Osteoblast (primary cell): ENCODE data around the gene ZNF497. TPM values are rescaled to one million over a fixed set of nuclear protein-coding genes. Genes with fewer than 3 reads are reported as not detected.
A peak's percentile ranks its signal among the peaks of the same experiment; 100 is the strongest.

Experiments
- DNase-seq: peaks from one replicate; pipeline ENCODE4 v3.0.0; 2011; ENCODE audit warnings: low spot score, mixed read lengths; ENCODE audit not compliant: insufficient read length; ENCODE audit errors: missing footprints
- H2AFZ ChIP-seq: 2 replicates; pipeline ENCODE4 v1.6.0; 2011; ENCODE audit warnings: mild to moderate bottlenecking, low read length
- H3K27ac ChIP-seq: 2 replicates; pipeline ENCODE4 v1.5.1; 2011; ENCODE audit warnings: mild to moderate bottlenecking, low read depth, low read length, moderate library complexity
- H3K27me3 ChIP-seq: 2 replicates; pipeline ENCODE4 v1.6.0; 2012; ENCODE audit warnings: mild to moderate bottlenecking, control low read depth, inconsistent platforms, low read length, moderate library complexity; ENCODE audit not compliant: insufficient read depth
- H3K36me3 ChIP-seq: 2 replicates; pipeline ENCODE4 v1.5.1; 2011; ENCODE audit warnings: mild to moderate bottlenecking, low read length, control low read depth, moderate library complexity; ENCODE audit not compliant: insufficient read depth
- H3K4me1 ChIP-seq: 2 replicates; pipeline ENCODE4 v1.5.1; 2011; ENCODE audit warnings: mild to moderate bottlenecking, low read length, control low read depth, moderate library complexity; ENCODE audit not compliant: insufficient read depth
- H3K4me2 ChIP-seq: 2 replicates; pipeline ENCODE4 v1.6.0; 2011; ENCODE audit warnings: mild to moderate bottlenecking, low read length; ENCODE audit not compliant: insufficient read depth
- H3K4me3 ChIP-seq: fragments of 200-600 bp; sonication (generic); 3 replicates; pipeline ENCODE4 v1.5.1; 2012; ENCODE audit warnings: mild to moderate bottlenecking, low read length, inconsistent platforms; ENCODE audit not compliant: insufficient read depth
- H3K79me2 ChIP-seq: 2 replicates; pipeline ENCODE4 v1.6.0; 2012; ENCODE audit warnings: mild to moderate bottlenecking, low read length, control low read depth, inconsistent platforms; ENCODE audit not compliant: insufficient read depth
- H3K9me3 ChIP-seq: 2 replicates; pipeline ENCODE4 v1.5.1; 2011; ENCODE audit warnings: low read depth, low read length, control low read depth
- H4K20me1 ChIP-seq: 2 replicates; pipeline ENCODE4 v1.6.0; 2012; ENCODE audit warnings: mild to moderate bottlenecking, low read length, control low read depth; ENCODE audit not compliant: insufficient read depth
- total RNA-seq: library from RNA; depleted of rRNA; stranded (reverse); fragments of >200 nt; gene quantifications from 2 replicates; pipeline ENCODE4 v1.2.3, GENCODE V29; 2012
- TF ChIP-seq, protein P1 (sequence below): IDR thresholded peaks from 2 replicates; pipeline ENCODE4 v1.5.1; 2011; ENCODE audit warnings: mild to moderate bottlenecking, low read depth, low read length, moderate library complexity; ENCODE audit errors: extremely low read depth

The ZNF497 gene
- total RNA-seq, 1 donor, result 1.4 TPM

DNA sequence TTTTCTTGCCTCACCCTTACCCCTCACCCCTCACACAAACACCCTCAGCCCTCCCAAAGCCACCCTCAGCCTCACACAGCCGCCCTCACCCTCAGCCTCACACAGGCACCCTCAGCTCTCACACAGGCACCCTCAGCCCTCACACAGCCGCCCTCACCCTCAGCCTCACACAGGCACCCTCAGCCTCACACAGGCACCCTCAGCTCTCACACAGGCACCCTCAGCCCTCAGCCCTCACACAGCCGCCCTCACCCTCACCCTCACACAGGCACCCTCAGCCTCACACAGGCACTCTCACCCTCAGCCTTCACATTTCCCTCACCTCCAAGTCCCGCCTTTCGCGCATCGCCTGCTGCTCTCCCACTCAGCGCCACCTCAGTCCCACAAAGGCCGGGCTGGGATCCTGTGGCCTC, 36.0 kb downstream of the ZNF497 start:
- Histone ChIP-seq H3K36me3 (no peaks in the 10 kb centered on the region), H4K20me1 (peaks cover 7% of the 10 kb centered on the region), H3K4me3 (peak overlapping the region; percentile 91), H3K4me2 (peak overlapping the region; percentile 82), H3K9me3 (no peaks in the 10 kb centered on the region), H3K4me1 (peaks cover 20% of the 10 kb centered on the region), H3K79me2 (peaks cover 47% of the 10 kb centered on the region), H2AFZ (peak overlapping the region; percentile 98), H3K27ac (peak overlapping the region; percentile 88), H3K27me3 (no peaks in the 10 kb centered on the region)
- no peak for DNase-seq
- TF ChIP-seq, protein P1, sequence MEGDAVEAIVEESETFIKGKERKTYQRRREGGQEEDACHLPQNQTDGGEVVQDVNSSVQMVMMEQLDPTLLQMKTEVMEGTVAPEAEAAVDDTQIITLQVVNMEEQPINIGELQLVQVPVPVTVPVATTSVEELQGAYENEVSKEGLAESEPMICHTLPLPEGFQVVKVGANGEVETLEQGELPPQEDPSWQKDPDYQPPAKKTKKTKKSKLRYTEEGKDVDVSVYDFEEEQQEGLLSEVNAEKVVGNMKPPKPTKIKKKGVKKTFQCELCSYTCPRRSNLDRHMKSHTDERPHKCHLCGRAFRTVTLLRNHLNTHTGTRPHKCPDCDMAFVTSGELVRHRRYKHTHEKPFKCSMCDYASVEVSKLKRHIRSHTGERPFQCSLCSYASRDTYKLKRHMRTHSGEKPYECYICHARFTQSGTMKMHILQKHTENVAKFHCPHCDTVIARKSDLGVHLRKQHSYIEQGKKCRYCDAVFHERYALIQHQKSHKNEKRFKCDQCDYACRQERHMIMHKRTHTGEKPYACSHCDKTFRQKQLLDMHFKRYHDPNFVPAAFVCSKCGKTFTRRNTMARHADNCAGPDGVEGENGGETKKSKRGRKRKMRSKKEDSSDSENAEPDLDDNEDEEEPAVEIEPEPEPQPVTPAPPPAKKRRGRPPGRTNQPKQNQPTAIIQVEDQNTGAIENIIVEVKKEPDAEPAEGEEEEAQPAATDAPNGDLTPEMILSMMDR, result no peak

DNA sequence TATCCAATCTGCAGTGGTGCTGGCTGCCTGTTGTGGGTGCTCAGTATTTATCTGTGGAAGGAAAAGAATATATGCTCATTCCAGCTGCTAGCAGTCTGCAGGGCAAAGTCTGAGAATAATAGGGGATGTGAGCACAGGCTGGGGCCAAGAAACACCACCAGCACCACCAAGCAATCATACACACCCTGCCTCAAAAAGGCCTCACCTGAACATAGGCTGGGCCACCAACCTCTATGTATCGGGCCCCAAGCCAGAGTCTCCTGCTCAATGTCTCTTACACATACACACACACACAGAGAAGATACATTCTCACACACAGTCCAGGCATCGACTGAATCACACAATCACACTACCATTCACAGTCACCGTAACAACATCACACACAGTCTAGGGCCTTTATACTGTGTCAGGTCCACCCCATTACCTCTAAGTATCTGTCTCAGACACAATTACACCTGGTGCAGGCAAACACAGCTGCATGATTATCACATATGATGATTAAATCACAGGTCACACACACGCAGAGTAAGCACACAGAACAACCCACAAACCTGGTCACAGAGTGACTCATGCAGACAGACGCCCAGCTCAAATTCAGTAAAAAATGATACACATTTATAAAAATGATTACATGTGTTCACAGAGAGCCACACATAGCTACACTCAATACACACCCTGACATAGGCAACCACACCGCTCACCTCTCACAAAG, 37.1 kb downstream of the ZNF497 start:
- TF ChIP-seq, protein P1, result no peak
- H3K4me2 ChIP-seq, result peak overlapping the region; percentile 82
- H3K9me3 ChIP-seq, result no peaks in the 10 kb centered on the region
- no peak for DNase-seq
- peak overlapping the region; percentile 48 for H3K27ac ChIP-seq
- H3K36me3 ChIP-seq, result no peaks in the 10 kb centered on the region
- peaks cover 7% of the 10 kb centered on the region for H4K20me1 ChIP-seq
- no peaks in the 10 kb centered on the region for H3K27me3 ChIP-seq
- no peak overlapping the region for H2AFZ ChIP-seq
- H3K79me2 ChIP-seq, result peaks cover 47% of the 10 kb centered on the region
- peak overlapping the region; percentile 91 for H3K4me3 ChIP-seq
- peaks cover 20% of the 10 kb centered on the region for H3K4me1 ChIP-seq

- H3K27me3 ChIP-seq, result no peaks in the 10 kb centered on the region
- TF ChIP-seq, protein P1, result no peak
- H4K20me1 ChIP-seq, result peaks cover 43% of the 10 kb centered on the region
- H3K36me3 ChIP-seq, result peaks cover 10% of the 10 kb centered on the region
- H3K79me2 ChIP-seq, result peaks cover 4% of the 10 kb centered on the region
- no peak overlapping the region for H2AFZ ChIP-seq
- H3K4me3 ChIP-seq, result no peak overlapping the region
- no peak overlapping the region for H3K27ac ChIP-seq
- DNase-seq, result no peak
- H3K4me2 ChIP-seq, result no peak overlapping the region
- H3K9me3 ChIP-seq, result no peaks in the 10 kb centered on the region
- no peaks in the 10 kb centered on the region for H3K4me1 ChIP-seq
These were observed 43.3 kb downstream of the ZNF497 start for GRCh38 chr19:58319241-58319640.

GRCh38 chr19:58318297-58318696, 44.3 kb downstream of the ZNF497 start:
- H3K27me3 ChIP-seq, result no peaks in the 10 kb centered on the region
- peaks cover 43% of the 10 kb centered on the region for H4K20me1 ChIP-seq
- H3K4me2 ChIP-seq, result no peak overlapping the region
- no peaks in the 10 kb centered on the region for H3K9me3 ChIP-seq
- TF ChIP-seq, protein P1, result no peak
- no peak overlapping the region for H3K4me3 ChIP-seq
- DNase-seq, result no peak
- no peaks in the 10 kb centered on the region for H3K79me2 ChIP-seq
- no peak overlapping the region for H3K27ac ChIP-seq
- H3K36me3 ChIP-seq, result peaks cover 14% of the 10 kb centered on the region
- no peaks in the 10 kb centered on the region for H3K4me1 ChIP-seq
- H2AFZ ChIP-seq, result no peak overlapping the region
